GM19240 (cell line): ENCODE measurements around the gene RHD.
"Not testable (repeated sequence)": the region's sequence is repeated elsewhere in the genome, so short reads cannot be mapped to it uniquely, and the experiment has no call there.

ENCODE experiments used
- DNase-seq: peaks from one replicate; pipeline ENCODE4 v3.0.0; 2011; ENCODE audit warnings: low spot score; ENCODE audit not compliant: insufficient read length

The RHD gene

DNA sequence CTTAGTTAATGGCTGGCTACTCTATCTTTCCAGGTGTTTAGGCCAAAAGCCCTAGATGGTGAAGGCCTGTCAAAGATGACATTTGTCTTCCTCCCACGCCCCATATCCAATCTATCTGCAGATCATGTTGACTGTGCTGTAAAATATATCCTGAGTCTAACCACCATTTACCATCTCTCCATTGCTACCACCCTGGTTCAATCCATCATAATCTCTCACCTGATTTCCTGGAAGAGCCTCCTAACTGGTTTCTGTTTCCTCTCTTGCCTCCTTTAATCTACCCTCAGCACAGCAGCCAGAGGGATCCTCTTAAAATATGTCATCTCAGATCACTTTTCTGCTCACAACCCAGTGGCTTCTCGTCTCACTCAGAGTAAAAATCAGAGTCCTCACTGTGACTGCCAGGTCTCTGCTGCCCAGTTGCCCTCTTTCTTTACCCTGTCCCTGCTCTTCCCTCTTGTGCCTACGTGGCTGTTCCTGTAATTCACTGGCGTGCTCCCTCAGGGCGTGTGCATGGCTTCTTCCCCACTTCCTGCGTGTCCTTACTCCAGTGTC lies 83.6 kb downstream of the RHD start:
- no peak for DNase-seq

DNA sequence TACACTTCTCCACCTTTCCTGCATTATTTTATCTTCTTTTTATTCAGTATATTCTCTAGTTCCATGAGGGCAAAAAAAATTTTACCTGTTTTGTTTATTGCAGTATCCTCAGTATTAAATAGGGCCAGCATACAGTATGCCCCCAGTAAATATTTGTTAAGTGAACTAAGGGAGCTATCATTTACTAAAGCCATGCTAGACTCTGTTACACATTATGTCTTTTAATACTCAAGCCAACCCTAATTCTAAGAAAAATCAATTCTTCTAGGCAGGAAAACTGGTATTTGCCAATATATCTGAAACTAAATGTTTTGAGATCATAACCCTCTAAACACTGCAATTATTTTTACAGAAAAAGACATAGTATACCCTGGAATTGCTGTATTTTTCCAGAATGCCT lies 84.1 kb downstream of the RHD start:
- no peak for DNase-seq

DNA sequence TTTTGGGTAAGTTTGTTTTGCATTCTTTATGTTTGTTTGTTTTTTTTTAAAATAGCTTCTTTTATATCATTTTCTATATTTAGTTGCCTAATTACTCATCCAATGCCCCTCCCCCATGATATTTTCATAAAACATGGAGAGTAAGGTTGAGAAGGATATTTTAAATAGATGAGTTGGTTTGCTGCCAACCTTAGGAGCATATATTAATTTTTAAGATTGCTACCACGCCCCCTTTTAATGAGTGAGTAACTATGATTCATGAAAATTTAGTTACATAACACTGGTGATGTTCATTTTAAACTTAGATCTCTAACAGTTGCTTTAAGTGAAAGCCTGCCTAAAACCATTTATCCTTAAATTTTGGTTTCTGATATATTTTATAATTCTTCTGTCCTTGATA lies 84.5 kb downstream of the RHD start:
- DNase-seq, result no peak

DNA sequence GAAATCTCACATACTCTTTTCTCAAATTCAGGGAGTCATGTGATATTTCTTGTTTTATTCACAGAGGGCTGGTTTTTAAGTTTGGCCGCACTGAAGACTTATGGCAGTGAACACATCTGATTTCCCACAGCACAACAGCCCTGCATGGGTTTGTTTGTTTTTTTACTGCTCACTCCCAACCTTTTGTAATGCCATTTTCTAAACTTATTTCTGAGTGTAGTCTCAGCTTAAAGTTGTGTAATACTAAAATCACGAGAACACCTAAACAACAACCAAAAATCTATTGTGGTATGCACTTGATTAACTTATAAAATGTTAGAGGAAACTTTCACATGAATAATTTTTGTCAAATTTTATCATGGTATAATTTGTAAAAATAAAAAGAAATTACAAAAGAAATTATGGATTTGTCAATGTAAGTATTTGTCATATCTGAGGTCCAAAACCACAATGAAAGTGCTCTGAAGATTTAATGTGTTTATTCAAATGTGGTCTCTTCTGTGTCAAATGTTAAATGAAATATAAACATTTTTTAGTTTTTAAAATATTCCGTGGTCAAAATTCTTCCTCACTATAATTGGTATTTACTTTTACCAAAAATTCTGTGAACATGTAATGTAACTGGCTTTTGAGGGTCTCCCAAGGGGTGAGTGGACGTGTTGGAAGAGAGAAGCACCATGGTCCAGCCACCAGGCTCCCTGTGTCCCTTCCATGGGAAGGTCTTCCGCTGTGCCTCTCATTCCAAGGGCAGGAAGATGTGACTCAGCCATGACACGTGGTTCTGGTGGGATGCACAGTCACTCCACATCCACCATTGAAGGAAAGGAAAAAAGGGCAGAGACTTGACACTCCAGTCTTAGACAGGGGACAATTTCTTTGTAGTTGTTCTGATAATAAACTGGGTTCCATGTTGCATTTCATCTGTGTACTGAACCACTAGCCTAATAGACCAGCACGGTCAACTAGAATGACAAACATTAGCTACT lies 88.6 kb downstream of the RHD start:
- DNase-seq, result no peak

DNA sequence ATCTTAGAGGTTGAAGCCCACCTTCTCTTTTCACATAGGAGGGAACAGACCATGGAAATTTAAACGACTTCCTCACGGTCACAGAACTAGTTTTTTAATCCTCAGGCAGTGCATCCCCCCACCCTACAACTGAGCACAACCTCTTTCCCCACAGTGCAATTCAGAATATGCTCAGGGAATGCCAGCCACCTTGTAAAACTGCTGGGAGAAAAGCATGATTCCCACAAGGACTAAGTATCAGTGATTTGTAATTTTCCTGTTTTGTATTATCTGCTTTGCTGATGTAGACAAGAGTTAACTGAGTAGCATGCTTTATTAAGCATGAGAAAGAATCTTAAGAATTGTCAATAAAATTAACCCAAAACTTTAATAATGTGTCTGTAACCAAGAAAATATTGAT lies 89.6 kb downstream of the RHD start:
- DNase-seq, result no peak

DNA sequence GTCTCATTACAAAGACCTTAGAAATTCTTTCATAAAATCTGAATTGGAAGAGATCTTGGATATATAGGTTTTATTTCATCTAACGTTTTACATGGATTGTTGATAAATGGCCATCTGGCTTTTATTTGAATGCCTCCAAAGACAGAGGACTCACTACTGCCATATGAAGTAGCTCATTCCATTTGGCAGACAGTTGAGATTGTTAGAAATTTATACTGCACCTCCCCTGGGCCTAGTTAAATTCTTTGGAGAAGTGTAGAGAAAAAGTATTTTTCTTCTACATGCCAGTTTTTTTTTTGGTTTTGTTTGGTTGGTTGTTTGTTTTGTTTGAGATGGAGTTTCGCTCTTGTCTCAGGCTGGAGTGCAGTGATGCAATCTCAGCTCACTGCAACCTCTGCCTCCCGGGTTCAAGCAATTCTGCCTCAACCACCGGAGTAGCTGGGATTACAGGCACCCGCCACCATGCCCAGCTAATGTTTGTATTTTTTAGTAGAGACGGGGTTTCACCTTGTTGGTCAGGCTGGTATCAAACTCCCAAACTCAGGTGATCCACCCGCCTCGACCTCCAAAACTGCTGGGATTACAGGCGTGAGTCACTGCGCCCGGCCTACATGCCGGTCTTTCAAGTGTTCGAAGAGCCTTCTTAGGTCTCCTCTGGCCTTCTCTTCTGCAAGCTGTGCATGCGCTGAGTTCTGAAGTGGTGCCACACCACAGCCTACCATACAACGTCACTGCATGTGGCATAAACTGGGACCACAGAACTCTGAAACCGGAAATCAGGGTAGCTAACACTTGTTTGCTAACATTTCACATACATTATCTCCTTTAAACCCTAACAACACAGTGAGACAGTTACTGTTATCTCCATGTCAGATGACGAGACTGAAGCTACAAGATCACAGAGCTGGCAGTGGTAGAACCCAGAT lies 90.6 kb downstream of the RHD start:
- DNase-seq, result not testable (repeated sequence)

DNA sequence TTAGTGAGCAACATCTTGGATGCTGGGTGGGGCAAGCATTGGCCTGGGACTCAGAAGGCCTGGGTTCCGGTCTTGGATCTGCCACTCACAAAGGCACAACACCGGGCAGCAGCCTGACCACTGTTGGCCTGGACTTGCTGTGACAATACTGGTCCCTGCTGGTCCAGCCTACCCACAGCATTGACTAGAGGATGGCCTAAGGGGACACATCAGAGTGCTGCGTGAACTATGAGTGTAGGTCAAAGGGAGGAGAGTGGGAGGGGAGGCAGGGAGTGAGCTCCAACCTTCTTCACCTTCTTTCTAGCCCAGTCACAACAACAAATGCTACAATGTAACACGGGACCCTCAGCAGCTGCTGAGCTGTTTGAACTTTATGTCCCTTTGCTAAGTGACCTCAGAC lies 96.9 kb downstream of the RHD start:
- no peak for DNase-seq

DNA sequence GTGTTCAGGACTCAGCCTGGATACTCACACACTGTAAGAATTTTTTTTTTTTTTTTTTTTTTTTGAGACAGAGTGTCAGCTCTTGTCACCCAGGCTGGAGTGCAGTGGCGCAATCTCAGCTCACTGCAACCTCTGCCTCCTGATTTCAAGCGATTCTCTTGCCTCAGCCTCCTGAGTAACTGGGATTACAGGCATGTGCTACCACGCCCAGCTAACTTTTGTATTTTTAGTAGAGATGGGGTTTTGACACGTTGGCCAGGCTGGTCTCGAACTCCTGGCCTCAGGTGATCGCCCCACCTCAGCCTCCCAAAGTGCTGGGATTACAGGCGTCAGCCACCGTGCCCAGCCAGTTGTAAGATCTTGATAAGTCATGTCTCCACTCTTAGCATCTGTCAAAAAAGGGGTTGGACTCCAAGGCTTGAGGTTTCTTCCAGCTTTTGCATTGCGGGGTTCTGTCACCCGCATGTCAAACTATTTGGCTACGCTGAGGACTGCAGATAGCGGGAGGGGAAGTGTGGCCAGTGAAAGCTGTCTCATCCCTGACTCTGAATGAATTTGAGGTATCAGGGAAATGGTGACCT lies 97.5 kb downstream of the RHD start:
- DNase-seq, result not testable (repeated sequence)

DNA sequence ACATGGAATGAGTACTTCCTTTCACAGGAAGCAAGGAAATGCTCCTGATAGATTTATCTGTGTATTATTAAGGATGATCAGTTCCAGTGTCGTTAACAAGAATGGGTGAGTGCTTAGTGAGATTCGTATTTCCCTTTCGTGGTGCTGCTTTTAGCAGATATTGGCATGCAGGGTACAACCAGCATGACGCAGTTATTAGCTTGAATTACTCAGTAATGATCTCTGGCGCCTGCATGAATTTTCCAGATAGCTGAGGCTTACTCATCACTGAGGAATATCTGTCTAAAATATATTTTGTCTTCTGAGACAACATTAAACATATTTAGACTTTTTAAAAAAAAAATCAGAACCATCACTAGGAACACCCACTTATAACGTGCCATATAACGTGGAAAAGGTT lies 99.4 kb downstream of the RHD start:
- DNase-seq, result not testable (repeated sequence)

DNA sequence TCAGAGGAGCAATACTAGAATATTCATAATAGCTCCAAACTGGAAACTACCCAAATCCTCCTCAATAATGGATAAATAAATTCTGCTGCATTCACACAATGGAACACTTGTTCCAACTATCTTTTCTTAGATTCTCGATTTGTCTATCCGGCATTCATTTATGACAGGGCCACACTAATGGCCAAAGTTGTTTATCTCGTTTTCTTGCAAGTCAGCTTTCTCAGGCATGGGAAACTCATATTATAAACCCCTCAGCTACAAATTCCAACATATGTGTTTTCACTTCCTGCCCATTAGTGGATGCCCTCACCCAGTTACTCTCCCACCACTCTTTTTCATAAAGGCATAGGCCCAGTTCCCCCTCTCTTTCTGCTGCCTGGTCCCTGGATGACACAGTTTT lies 106.1 kb downstream of the RHD start:
- not testable (repeated sequence) for DNase-seq
